ENCODE data around the gene CCN2.
"Not testable (repeated sequence)": the region's sequence is repeated elsewhere in the genome, so short reads cannot be mapped to it uniquely, and the experiment has no call there.

Gene CCN2

DNA sequence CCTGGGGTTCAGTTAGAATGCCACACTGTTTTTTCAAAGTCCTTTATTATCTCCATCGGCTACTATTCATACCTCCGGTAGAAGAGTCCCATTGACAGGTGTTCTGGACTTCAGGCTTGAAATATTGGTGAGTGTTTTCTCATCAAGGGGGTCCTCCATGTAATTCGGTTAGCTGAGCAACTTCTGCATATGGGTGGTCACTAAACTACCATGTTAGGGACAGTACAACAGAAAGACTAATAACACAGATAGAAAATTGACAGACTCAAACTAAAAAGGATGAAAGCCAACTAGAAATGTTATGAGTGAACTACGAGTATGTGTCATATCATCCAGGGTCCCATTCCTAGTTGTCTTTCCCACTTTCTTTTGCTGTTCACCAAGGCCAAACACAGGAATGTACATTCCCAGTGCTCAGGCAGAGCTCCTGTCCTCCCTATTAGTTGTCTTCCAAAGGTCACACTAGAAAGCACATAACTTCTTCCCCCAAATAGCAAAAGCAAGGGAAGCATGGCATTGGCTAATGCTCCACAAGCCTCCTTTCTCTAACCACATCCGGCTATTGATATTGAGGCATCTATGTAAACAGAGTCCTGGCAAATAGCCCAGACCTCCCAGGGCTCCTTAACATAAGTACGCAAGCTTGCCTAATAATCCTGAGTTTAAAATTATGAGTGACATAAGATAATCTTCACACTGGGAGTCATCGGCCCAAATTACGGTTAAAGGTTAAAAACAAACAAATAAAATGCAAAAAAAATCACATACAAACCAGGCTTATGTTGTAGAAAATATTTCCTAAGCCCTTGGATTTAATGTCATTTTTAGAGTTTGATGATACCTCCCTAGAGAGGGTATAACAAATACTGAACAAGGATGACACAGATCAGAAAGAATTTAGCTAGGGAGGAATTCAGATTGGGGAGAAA is 13.2 kb downstream of the CCN2 start:
- DNase-seq, result no peak

DNA sequence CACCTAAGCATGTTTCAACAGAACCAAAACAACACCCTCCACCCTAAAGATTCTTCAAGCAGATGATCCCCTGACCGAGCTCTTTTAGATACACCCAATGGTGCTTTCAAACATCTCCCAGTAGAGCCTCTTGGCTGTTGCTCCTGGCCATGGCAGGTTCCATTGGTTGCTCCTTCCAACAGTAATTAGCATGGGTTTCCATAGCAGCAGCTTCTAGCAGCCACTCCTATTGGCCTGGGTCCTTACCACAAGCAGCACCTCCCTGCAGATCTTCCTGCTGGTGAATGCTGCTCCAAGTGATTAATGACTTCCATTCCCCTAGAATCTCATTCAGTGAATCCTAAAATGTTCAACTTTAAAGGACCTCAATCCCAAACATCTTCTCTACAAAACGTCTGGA is 13.9 kb downstream of the CCN2 start:
- DNase-seq, result no peak

DNA sequence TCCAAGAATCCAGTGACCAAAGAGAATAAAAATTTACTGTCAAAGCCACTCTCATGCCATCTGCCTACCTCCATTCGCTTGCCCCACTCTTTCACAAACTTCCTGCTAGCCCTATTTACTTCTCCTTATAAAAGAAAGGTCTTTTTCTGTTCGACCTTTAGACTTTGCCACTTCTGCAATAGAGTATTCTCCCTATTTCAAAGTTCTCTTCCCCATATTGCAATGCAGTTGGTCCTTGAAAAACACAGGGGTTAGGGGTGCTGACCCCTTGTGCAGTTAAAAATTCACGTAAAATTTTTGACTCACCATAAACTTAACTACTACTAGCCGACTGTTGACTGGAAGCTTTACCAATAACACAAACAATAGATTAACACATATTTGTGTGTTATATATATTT is 15.0 kb downstream of the CCN2 start:
- DNase-seq, result no peak

DNA sequence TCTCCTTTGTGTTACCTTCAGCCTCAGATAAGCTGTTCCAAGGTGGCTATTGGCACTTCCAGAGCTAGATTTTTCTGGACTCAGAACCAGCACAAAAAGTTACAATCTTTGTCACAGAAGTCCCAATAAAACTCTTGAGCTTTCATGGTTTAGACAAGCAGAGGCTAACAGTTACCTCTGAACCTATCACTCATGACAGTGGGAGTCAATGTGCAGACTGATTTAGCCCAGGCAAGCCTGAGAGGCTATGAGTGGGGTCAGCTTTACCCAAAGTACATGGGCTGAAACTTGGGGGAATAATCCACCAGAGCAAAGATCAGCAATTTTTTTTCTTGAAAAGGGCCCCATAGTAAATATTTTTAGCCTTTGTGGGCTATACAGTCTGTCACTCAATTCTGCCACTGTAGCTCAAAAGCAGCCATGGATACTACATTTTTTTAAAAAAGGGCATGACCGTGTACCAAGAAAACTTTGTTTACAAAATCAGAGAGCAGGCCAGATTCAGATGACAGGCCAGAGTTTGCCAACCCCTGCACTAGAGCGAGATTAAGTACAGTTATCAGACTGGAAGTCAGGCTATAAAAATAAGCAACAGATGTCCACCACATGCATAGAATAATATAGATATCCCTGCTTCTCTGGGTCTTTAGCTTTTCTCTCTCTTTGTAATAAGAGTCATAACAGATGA is 20.0 kb downstream of the CCN2 start:
- no peak for DNase-seq

DNA sequence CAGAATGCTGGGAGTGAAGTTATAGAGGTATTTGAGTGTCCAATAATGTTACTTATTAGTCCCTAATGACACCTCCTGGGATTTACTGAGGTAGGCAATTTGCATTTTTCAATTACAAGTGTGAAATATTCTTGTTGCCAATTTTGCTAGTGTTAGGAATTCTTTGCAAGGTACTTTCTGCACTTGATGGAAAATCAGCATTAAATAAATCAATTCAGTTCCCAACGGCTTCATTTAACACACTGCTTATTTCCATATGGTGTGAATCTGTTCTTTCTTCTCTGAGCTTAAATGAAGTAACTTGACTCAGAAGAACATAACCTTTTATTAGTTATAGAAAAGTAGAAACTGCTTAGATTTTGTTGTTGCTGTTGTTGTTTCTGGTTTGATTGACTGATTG is 21.2 kb downstream of the CCN2 start:
- DNase-seq, result no peak

DNA sequence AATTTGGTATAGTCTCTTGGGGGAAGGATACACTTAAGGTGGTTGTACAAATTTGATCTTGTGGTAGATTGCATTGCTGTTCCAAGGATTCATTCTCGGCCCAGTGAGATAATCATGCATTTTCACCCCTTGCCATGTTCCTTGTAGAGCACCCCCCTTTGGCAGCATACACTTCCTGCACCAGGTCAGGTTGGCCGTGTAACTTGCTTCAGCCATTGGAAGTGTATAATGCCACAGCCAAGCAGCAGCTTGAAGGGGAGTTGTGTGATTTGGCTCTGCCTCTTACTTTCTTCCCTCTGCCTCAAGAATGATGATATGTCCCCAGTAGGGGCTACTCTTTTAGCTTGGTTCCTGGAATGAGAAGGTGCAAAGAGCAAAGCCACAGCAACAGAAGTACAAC is 21.9 kb downstream of the CCN2 start:
- no peak for DNase-seq

DNA sequence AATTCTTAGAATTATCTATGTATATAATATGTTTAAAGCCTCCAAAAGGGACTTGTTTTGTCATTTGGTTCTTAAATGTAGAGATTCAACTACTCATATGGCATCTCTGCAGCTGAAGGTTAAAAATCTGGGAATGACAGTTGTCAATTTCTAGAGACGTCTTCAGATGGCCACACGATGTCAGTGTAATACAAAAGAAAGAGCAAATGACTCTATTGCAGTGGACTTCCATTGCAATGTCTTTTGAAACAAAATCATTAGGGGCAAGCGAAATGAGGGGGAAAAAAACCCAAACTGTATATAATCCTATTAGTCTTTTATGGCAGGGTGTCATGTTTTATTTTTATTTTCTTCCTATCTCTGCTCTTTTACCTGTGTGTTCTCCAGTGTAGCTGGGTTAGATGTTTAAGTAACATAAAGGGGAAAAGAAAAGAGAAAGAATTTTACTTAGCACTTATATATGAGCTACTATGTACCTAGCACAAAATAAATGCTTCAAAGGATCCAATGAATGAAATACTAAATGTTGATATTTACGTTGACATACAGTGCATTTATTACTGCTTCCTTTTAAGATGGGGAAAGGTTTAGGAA is 26.2 kb downstream of the CCN2 start:
- peak; percentile 61 to 69 for DNase-seq

DNA sequence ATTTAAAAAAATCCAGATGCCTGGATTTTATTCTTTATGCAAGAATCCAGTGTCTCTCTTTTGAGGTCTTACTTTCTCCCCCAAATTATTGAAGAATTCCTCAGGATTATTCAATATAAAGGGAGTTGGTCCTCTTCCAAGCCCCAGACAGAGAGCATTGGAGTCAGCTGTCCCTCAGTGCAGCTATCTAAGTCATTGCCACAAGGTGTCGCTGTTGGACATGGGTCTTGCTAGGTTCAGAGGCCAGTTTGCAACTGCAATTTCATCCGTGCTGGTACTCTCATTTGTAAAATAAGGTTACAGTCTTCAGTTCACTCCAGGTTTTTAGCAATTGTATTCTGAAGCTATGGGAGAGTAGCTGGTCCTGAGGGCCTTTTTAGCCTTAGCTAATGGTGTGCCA is 27.8 kb downstream of the CCN2 start:
- peak; percentile 58 to 74 for DNase-seq

DNA sequence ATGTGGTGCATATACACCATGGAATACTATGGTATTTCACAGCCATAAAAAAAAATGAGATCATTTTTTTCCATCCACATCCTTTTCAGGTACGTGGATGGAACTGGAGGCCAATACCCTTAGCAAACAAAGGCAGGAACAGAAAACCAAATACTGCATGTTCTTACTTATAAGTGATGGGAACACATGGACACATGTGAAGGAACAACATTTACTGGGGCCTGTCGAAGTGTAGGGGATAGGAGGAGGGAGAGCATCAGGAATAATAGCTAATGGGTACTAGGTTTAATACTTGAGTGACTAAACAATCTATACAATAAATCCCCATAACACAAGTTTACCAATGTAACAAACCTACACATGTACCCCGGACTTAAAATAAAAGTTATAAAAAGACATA is 30.5 kb downstream of the CCN2 start:
- DNase-seq, result no peak

DNA sequence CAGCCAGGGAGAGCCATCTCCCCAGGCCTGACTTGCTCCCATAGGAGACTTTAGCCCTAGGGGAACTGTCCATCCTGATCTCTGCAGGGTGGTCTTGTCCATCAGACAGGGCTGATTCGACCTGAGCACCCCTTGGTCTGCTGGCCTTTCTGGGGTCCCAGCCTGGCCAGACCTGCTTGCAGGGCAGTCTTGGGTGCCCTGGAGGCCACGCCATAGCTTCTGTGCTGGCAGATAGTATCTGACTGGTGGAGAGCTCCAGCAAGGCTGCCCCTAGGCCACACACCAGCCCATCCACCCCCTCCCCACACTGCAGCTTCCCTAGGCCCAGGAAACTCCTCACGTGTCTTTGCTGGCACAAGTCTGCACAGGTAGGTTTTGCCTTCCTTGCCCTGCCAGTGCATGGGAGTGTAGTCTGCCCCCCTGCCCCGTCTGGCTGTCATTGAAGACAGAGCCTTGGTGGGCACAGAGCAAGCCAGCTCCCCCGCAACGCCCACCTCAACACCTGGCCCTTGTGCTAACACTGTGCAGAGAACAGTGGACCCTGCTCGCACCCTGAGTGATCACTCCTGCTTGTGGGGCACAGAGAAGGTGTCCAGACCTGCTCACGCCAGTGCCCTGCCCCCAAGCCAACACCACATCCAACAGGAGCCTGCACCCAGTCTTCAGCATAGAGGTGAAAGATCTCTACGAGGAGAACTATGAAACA is 32.4 kb downstream of the CCN2 start:
- DNase-seq, result no peak

DNA sequence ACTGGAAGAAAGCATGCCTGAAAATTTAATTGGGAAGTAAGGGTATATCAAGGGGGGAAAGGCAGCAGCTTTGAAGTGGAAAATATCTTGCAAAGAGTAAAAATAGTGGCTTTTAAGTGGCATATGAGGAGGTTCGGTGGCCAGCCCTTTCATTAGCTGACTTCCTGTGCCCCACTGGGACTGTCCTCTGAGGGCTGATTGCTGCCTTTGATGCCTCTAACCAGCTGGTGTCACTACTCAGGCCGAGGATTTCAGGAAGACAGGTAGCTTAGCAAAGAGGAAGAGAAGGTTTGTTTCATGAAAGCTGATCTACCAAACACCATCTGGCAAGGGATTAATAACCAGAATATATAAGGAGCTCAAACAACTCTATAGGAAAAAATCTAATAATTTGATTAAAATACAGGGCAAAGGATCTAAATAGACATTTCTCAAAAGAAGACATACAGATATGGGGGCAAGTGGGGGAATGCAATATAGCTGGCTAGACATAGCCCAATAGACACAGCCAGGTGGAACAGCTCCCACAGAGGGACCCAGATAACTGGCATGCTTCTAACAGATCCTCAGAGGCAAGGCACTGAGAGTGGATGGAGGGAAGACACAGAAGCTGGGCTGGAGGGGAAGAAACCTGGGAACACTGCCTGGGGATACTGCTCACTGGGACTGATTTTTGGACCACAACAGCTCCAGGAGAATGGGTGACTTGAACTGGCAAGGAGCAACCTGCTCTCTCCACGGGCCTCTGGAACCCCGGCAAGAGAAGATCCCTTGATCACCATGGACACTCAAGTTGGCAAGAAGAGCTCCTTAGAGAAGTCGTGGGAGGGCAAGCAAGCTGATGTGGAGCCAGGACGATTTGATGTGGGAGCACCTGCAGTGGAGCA is 33.2 kb downstream of the CCN2 start:
- DNase-seq, result no peak

DNA sequence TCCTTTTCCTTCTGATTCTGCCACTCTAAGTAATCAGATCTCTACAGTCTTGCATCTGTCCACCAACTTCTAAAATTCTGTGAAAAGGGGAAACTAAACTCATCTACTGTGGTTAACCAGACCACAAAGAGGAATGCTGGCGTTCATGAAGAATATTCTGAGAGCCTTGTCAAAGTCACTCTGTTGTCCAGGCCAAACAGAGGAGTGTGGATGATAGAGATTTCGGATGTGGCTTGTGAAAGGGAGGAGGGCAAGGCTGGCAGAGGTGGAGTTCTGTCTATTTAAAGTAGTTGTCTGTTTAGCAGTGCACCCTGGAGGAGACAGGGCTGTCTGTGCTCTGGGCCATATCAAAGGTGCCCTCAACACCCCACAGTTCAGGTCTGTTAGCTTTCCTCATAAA is 33.9 kb downstream of the CCN2 start:
- peak; percentile 82 to 84 for DNase-seq

DNA sequence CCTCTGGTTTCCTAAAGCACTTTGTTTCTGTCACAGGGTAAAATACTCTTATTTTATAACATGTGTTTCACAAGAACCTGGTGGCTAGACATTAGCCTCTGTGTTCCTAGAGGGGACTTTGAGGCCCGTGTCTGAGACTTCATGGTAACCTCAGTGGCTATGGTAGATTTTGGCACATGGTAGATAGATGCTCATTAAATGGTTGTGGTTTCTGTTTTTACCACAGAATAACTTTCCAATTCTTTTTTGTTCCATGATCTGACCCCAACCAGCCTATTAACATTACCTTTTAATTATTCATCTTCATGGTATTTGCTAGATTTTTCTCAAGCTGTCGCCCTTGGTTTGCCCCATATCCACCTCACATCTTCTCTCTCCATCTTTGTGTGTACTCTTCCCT is 34.3 kb downstream of the CCN2 start:
- DNase-seq, result no peak

DNA sequence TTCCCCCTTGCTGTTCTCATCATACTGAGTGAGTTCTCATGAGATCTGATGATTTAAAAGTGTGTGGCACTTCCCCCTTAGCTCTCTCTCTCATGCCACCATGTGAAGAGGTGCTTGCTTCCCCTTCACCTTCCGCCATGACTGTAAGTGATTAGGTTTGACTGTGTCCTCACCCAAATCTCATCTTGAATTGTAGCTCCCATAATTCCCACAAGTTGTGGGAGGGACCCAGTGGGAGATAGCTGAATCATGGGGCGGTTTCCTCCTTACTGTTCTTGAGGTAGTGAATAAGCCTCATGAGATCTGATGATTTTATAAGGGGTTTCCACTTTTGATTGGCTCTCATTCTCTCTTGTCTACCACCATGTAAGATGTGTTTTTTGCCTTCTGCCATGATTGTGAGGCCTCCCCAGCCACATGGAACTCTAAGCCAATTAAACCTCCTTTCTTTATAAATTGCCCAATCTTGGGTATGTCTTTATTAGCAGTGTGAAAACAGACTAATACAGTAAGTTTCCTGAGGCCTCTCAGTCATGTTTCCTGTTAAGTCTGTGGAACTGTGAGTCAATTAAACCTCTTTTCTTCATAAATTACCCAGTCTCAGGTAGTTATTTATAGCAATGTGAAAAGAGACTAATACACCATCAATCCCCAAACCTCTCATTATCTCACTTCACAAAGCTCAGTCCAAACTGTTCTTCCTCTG is 34.9 kb downstream of the CCN2 start:
- not testable (repeated sequence) for DNase-seq

DNA sequence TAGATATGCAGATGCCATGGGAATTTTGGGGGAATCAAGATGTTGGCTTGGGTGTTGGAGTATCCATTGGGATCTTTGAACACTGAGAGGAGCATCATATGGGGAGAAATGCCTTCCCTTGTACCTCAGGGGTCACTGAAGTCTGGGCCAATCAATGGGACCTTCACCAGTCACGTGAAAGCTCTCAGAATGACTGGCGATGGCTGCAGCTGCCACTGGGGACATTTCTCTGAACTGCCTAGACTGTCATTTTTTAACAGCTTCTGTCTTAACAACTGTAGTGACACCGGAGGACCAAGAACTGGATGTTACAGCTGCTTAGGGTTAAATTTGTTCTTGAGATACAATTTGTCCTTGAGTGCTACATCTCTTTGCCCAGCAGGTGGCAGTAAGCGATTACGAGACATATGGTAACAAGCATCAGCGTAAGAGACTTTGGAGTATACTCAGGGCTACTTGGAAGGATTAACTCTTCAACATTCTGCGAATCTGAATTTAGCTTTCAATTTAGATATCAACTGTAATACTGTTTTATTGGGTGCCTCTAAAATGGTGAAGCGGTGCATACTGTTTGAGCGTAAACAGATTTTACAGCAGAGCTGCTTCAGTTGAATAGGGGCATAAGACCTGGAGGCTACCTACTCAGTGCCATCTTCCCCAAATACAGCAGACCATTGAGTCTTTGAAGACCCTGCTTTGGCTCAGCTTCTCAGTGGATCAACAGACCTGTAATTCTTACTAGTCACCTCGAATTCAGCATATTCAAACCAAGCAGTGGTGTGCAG is 36.0 kb downstream of the CCN2 start:
- DNase-seq, result peak; percentile 74 to 78

DNA sequence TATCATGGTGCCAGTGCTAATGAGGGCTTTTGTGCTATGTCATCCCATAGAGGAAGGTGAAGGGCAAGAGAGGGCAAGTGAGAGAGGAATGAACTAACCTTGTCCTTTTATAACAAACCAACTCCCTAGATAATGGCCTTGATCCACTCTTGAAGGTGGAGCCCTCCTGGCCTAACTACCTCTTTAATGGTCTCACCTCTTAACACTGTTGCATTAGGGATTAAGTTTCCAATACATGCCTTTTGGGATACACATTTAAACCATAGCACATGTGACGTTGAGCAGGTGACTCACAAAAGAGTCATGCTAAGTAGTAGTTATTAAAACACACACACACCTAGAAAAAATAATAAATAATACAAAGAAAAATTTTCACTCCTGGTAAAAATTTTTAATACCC is 36.9 kb downstream of the CCN2 start:
- no peak for DNase-seq

DNA sequence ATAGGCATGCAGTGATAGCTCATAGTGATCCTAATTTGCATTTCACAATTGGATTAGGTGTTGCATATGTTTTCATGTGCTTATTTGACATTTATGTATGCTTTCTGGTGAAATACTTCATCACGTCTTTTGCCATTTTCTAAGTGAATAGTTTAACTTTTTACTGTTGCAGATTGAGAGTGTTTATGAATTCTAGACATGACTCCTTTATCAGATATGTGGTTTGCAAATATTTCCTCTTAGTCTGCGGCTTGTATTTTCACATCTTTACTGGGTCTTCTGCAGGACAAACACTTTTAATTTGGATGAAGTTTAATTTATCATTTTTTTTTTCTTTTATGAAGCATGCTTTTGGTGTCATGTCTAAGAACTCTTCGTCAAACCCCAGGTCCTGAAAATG is 39.2 kb downstream of the CCN2 start:
- no peak for DNase-seq

DNA sequence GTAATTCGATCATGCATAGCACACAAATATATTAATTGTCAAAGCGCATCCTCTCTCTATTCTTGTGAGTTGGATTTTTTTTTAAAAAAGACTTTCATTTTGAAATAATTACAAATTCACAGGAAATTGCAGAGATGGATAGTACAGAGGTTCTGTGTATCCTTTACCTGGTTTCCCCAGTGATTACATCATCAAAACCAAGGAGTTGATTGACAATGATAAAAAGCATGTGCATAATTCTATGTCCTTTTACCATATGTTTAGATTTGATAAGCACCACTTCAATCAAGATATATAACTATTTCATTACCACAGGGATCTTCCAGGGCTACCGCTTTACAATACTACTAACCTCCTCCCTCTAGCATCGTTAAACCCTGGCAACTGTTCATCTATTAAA is 40.2 kb downstream of the CCN2 start:
- no peak for DNase-seq

DNA sequence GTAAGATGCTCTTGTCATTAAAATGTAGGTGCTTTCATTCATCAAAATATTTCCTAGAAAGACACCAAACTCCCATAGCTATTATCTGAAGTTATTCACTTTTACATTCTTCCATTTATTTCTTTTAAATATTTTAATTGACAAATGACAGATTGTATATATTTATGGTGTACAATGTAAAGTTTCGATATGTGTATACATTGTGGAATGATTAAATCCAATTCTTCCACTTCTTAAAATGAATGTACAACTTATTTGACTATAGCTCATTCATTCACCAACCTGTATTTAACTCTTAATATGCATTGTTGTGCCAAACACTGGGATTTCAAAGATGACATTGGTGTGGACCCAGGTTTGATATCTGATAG is 41.0 kb downstream of the CCN2 start:
- DNase-seq, result no peak

DNA sequence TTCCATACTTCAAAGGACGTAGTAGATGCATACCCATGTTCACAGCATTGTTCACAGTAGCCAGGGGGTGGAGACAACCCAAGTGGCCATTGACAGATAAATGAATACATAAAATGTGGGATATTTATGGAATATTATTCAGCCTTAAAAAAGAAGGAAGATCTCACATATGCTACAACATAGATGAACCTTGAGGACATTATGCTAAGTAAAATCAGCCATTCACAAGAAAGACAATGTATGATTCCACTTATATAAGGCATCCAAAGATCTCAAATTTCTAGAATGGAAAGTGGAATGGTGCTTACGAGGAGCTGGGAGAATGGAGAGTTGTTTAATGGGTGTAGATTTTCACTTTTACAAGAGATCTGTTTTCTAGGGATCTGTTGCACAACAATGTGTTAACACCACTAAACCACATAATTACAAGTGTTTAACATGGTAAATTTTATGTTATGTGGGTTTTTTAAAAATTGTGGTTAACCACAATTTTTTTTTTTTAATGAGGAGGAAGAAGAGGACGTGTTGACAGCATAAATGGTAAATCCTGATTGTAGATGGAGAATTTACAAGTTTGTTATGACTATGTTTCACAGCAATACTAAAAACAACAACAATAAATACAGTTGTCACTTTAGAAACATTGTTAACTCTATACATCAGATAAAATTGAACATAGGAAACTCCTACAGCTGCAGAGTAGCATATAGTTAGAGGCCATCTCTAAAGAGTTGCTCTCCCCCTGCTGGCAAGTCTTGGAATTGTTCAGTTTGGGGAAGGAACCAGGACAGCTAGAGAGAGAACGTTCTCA is 41.6 kb downstream of the CCN2 start:
- DNase-seq, result peak; percentile 54 to 71
